Dermis microvascular lymphatic vessel endothelial cell (primary cell): ENCODE measurements around the gene UQCR10. TPM values are rescaled to one million over a fixed set of nuclear protein-coding genes. Genes with fewer than 3 reads are reported as not detected.
"Not testable (repeated sequence)": the region's sequence is repeated elsewhere in the genome, so short reads cannot be mapped to it uniquely, and the experiment has no call there.

ENCODE experiments used
- DNase-seq, 2 donors: peaks; one replicate each; pipeline versions ENCODE4 v3.0.0 to v3.0.0-alpha.2; 2010; ENCODE audit warnings: low read depth in 2 of 2
- total RNA-seq: library from RNA; depleted of rRNA; stranded (reverse); fragments of >200 nt; gene quantifications from 2 replicates; pipeline ENCODE4 v1.2.1, GENCODE V29; 2014

UQCR10 gene
- total RNA-seq, 1 donor from 2014 or later: 69.7 TPM

GRCh38 chr22:29737251-29738117 is 29.7 kb upstream of the UQCR10 start:
- no peak for DNase-seq

- no peak for DNase-seq
Measured at GRCh38 chr22:29738118-29738815, 28.9 kb upstream of the UQCR10 start.

GRCh38 chr22:29739346-29739875 is 27.8 kb upstream of the UQCR10 start:
- DNase-seq: no peak

GRCh38 chr22:29740216-29740615 is 27.0 kb upstream of the UQCR10 start:
- no peak for DNase-seq

- DNase-seq: no peak
Measured at GRCh38 chr22:29741926-29742325, 25.2 kb upstream of the UQCR10 start.

GRCh38 chr22:29742326-29742725 is 24.8 kb upstream of the UQCR10 start:
- DNase-seq: no peak

- no peak for DNase-seq
Measured at GRCh38 chr22:29744902-29745301, 22.3 kb upstream of the UQCR10 start.

GRCh38 chr22:29747832-29748231 is 19.3 kb upstream of the UQCR10 start:
- no peak for DNase-seq

GRCh38 chr22:29748248-29748893 is 18.8 kb upstream of the UQCR10 start:
- no peak for DNase-seq

- DNase-seq: no peak
Measured at GRCh38 chr22:29750029-29750428, 17.1 kb upstream of the UQCR10 start.

- no peak for DNase-seq
Measured at GRCh38 chr22:29750559-29751538, 16.3 kb upstream of the UQCR10 start.

GRCh38 chr22:29751669-29752068 is 15.5 kb upstream of the UQCR10 start:
- DNase-seq: no peak

GRCh38 chr22:29753808-29754657 is 13.1 kb upstream of the UQCR10 start:
- DNase-seq: no peak

GRCh38 chr22:29754658-29755395 is 12.3 kb upstream of the UQCR10 start:
- DNase-seq: not testable (repeated sequence)

GRCh38 chr22:29755889-29756288 is 11.3 kb upstream of the UQCR10 start:
- no peak for DNase-seq

GRCh38 chr22:29756341-29756740 is 10.8 kb upstream of the UQCR10 start:
- no peak for DNase-seq

GRCh38 chr22:29757096-29757495 is 10.1 kb upstream of the UQCR10 start:
- DNase-seq: no peak

GRCh38 chr22:29758068-29758622 is 9.0 kb upstream of the UQCR10 start:
- no peak for DNase-seq

- DNase-seq: no peak
Measured at GRCh38 chr22:29758959-29759358, 8.2 kb upstream of the UQCR10 start.
